HCT116 (cell line): ENCODE measurements around the gene PSORS1C2.

ENCODE experiments used
- POLR2AphosphoS5 ChIP-seq: IDR thresholded peaks from 2 replicates; pipeline ENCODE4 v1.6.1; 2011; ENCODE audit warnings: mild to moderate bottlenecking, low read depth, low read length, moderate library complexity
- RAD21 ChIP-seq: IDR thresholded peaks from 2 replicates; pipeline ENCODE4 v1.6.1; 2012; ENCODE audit warnings: low read depth, mild to moderate bottlenecking
- TF ChIP-seq, protein P1 (sequence below): IDR thresholded peaks from 2 replicates; pipeline ENCODE4 v1.6.1; 2012

DNA sequence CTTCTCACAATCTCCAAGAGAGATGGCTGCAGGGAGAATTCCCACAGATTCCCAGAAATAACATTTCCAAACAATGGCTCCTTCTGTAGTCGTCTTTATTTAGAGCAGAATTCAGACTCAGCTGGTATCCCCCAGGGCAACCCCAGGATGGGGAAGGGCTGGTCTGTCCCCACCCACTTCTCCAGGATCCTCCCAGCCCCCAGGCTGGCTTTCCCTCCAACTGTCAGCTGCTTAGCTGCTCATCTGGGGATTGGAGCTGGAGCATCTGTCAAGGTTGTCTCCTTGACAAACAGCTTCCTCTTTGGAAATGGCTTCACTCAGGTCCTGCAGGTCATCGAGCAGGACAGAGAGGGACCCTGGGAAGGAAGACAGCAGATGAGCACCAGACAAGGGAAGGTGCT, 3.5 kb upstream of the PSORS1C2 start:
- TF ChIP-seq POLR2AphosphoS5, result no peak
- no peak for TF ChIP-seq RAD21
- TF ChIP-seq, protein P1, sequence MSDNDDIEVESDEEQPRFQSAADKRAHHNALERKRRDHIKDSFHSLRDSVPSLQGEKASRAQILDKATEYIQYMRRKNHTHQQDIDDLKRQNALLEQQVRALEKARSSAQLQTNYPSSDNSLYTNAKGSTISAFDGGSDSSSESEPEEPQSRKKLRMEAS, result no peak
